Measurements from ENCODE around the gene MIGA2. TPM values are rescaled to one million over a fixed set of nuclear protein-coding genes. Genes with fewer than 3 reads are reported as not detected.

The MIGA2 gene
- total and polyA plus RNA-seq, 2 of the 4 experiments (the other 2 are of a cell fraction), result 12.5 to 25.3 TPM

- Histone ChIP-seq H3K36me3 (ENCODE audit: control insufficient read depth, insufficient read depth, low read length) (peaks cover 35% of the 10 kb centered on the region), H2AK5ac (ENCODE audit: low read depth, low read length) (no peak overlapping the region), H2BK20ac (ENCODE audit: low read depth, low read length) (no peak overlapping the region), H3K27me3 (ENCODE audit: control insufficient read depth, insufficient read depth, low read length) (no peaks in the 10 kb centered on the region), H4K91ac (ENCODE audit: insufficient read depth, low read depth, low read length) (no peak overlapping the region), H3K27ac (ENCODE audit: insufficient read depth, low read length) (no peak overlapping the region), H3K9me1 (ENCODE audit: insufficient read depth, low read length) (no peaks in the 10 kb centered on the region), H3K4me3 (ENCODE audit: insufficient read depth, low read depth, low read length) (no peak overlapping the region), H4K8ac (ENCODE audit: low read depth in 2 of 2, low read length in 2 of 2) (no peak overlapping the region), H3K18ac (ENCODE audit: low read depth, low read length) (no peak overlapping the region), H2BK120ac (ENCODE audit: low read depth, low read length) (no peak overlapping the region), H3K56ac (ENCODE audit: extremely low read depth, insufficient read depth, low read length) (no peak overlapping the region), H3K23ac (ENCODE audit: low read depth, low read length) (no peak overlapping the region), H2BK5ac (ENCODE audit: low read depth, low read length, poor library complexity, severe bottlenecking) (no peak overlapping the region), H3K4me1 (ENCODE audit: control insufficient read depth, insufficient read depth, low read length) (no peaks in the 10 kb centered on the region), H3K9ac (ENCODE audit: low read depth, low read length) (no peak overlapping the region), H3K9me3 (ENCODE audit: control insufficient read depth, insufficient read depth, low read length) (no peaks in the 10 kb centered on the region), H2BK15ac (ENCODE audit: low read depth, low read length) (no peak overlapping the region), H2AFZ (replicated peaks; ENCODE audit: low read length, poor library complexity) (no peak overlapping the region), H3K14ac (replicated peaks; ENCODE audit: low read depth, low read length) (no peak overlapping the region), H3K4ac (ENCODE audit: low read depth, low read length) (no peak overlapping the region), H3K79me1 (ENCODE audit: low read depth in 1 of 2, low read length in 2 of 2) (0 out of 4 replicates have a peak, but pooled peaks cover 0 to 6% of the 10 kb centered on the region in 2 experiments), H4K20me1 (ENCODE audit: insufficient read depth, low read length) (peaks cover 7% of the 10 kb centered on the region), H4K5ac (ENCODE audit: low read depth, low read length) (no peak overlapping the region), H2AK9ac (replicated peaks; ENCODE audit: low read depth, low read length, poor library complexity) (no peak overlapping the region), H3K4me2 (ENCODE audit: low read depth, low read length) (no peak overlapping the region)
- dilution Hi-C loops (cut with HindIII; ENCODE audit: low sequenced_read_pairs, unreplicated experiment) (no loop called here), intact Hi-C loops (cut with micrococcal nuclease) (no loop called here), in situ Hi-C loops (cut with MboI; ENCODE audit: low sequenced_read_pairs) (no loop called here)
- ChIA-PET POLR2A (ENCODE audit: unreplicated experiment) (no interaction called here), CTCF (no interaction called here)
- no peak for DNase-seq
- no peak for TF ChIP-seq ELK1 (IDR thresholded peaks at IDR 0.05; ENCODE audit: borderline replicate concordance, low read depth, low read length)
- no peak for TF ChIP-seq RFX5 (IDR thresholded peaks at IDR 0.05; ENCODE audit: low read depth, low read length)
- ATAC-seq (ENCODE audit: low read depth), result no peak
- no CpG with 5 or more reads among the region's 11 CpGs for WGBS, 2 experiments (ENCODE audit: extremely low coverage in 2 of 2, insufficient read length in 1 of 2)
- BruUV-seq (replicated peaks), result no TSS peak
These were observed 24.7 kb upstream of the MIGA2 start for GRCh38 chr9:129011761-129012181.

Data from IMR-90 (cell line).